ENCODE data around the gene PCDHA12.
"Not testable (repeated sequence)": the region's sequence is repeated elsewhere in the genome, so short reads cannot be mapped to it uniquely, and the experiment has no call there.

PCDHA12 gene

DNA sequence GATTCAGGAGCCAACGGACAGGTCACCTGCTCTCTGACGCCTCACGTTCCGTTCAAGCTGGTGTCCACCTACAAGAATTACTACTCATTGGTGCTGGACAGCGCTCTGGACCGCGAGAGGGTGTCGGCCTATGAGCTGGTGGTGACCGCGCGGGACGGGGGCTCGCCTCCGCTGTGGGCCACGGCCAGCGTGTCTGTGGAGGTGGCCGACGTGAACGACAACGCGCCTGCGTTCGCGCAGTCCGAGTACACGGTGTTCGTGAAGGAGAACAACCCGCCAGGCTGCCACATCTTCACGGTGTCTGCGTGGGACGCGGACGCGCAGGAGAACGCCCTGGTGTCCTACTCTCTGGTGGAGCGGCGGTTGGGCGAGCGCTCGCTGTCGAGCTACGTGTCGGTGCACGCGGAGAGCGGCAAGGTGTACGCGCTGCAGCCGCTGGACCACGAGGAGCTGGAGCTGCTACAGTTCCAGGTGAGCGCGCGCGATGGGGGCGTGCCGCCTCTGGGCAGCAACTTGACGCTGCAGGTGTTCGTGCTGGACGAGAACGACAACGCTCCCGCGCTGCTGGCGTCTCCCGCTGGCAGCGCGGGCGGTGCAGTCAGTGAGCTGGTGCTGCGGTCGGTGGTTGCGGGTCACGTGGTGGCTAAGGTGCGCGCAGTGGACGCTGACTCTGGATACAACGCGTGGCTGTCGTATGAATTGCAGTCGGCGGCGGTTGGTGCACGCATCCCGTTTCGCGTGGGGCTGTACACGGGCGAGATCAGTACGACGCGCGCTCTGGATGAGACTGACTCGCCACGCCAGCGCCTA lies 17.7 kb upstream of the PCDHA12 start:
- no peak overlapping the region for H3K4me3 ChIP-seq (ENCODE audit: low read depth, low read length)
- no peak for DNase-seq (ENCODE audit: low read depth)
- TF ChIP-seq CTCF (IDR thresholded peaks at IDR 0.05; ENCODE audit: low read depth, low read length, missing control alignments), result no peak

GRCh38 chr5:140857987-140858240 lies 17.2 kb upstream of the PCDHA12 start:
- H3K4me3 ChIP-seq (ENCODE audit: low read depth, low read length), result no peak overlapping the region
- DNase-seq (ENCODE audit: low read depth), result no peak
- no peak for TF ChIP-seq CTCF (IDR thresholded peaks at IDR 0.05; ENCODE audit: low read depth, low read length, missing control alignments)

DNA sequence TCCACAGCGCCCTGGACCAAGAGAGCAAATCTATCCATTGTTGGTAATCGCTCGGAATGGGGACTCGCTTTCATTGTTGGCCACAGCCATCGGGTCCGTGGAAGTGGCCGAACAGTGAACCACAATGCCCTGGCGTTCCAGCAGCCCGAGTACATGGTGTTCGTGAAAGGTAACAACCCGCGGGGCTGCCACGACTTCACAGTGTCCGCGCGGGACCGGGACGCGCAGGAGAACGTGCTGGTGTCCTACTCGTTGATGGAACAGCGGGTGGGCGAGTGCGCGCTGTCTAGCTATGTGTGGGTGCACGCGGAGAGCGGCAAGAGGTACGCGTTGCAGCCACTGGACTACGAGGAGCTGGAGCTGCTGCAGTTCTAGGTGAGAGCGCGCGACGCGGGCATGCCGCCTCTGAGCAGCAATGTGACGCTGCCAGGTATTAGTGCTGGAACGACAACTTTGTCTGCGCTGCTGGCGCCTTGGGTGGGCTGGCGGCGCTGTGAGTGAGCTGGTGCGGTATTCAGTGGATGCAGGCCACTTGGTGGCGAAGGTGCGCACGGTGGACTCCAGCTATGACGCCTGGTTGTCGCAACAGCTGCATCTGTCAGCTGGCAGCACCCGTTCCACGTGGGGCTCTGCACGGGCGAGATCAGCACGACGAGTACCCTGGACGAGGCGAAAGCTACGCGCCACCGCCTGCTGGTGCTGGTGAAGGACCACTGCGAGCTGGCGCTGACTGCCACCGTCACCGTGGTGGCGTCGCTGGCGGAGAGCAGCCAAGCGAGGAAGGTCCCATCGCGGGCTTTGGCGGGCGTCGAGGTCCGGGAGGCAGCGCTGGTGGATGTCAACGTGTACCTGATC lies 12.4 kb upstream of the PCDHA12 start:
- no peak overlapping the region for H3K4me3 ChIP-seq (ENCODE audit: low read depth, low read length)
- no peak for TF ChIP-seq CTCF (IDR thresholded peaks at IDR 0.05; ENCODE audit: low read depth, low read length, missing control alignments)
- DNase-seq (ENCODE audit: low read depth), result no peak

GRCh38 chr5:140868721-140869554 lies 6.2 kb upstream of the PCDHA12 start, which contains the start of gene PCDHA11:
TSS of gene PCDHA11 (plus strand) at chr5:140868957. CDS start at chr5:140869104, 147 bp downstream.
- TF ChIP-seq CTCF (IDR thresholded peaks at IDR 0.05; ENCODE audit: low read depth, low read length, missing control alignments), result no peak
- DNase-seq (ENCODE audit: low read depth), result no peak
- H3K4me3 ChIP-seq (ENCODE audit: low read depth, low read length), result no peak within 1 kb of the TSS

DNA sequence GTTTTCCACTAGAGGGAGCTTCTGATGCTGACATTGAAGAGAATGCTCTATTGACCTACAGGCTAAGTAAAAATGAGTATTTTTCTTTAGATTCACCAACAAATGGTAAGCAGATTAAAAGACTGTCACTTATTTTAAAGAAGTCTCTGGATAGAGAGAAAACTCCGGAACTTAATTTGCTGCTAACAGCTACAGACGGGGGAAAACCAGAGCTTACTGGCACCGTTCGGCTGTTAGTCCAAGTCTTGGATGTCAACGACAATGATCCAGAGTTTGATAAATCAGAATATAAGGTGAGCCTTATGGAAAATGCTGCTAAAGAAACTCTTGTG lies 5.6 kb upstream of the PCDHA12 start:
- TF ChIP-seq CTCF (IDR thresholded peaks at IDR 0.05; ENCODE audit: low read depth, low read length, missing control alignments), result no peak
- DNase-seq (ENCODE audit: low read depth), result no peak
- H3K4me3 ChIP-seq (ENCODE audit: low read depth, low read length), result no peak overlapping the region

- no peak for DNase-seq (ENCODE audit: low read depth)
- TF ChIP-seq CTCF (IDR thresholded peaks at IDR 0.05; ENCODE audit: low read depth, low read length, missing control alignments), result no peak
- no peak overlapping the region for H3K4me3 ChIP-seq (ENCODE audit: low read depth, low read length)
These were observed 4.6 kb upstream of the PCDHA12 start for GRCh38 chr5:140870221-140871201.

DNA sequence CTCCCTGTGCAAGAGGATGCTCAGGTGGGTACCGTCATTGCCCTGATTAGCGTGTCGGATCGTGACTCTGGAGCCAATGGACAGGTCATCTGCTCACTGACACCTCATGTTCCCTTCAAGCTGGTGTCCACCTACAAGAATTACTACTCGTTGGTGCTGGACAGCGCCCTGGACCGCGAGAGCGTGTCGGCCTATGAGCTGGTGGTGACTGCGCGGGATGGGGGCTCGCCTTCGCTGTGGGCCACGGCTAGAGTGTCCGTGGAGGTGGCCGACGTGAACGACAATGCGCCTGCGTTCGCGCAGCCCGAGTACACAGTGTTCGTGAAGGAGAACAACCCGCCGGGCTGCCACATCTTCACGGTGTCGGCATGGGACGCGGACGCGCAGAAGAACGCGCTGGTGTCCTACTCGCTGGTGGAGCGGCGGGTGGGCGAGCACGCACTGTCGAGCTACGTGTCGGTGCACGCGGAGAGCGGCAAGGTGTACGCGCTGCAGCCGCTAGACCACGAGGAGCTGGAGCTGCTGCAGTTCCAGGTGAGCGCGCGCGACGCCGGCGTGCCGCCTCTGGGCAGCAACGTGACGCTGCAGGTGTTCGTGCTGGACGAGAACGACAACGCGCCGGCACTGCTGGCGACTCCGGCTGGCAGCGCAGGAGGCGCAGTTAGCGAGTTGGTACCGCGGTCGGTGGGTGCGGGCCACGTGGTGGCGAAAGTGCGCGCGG lies 1.6 kb downstream of the PCDHA12 start:
- not testable (repeated sequence) for DNase-seq (ENCODE audit: low read depth); H3K4me3 ChIP-seq (ENCODE audit: low read depth, low read length)
